H1 (cell line): Measurements from ENCODE around the gene VAT1. TPM values are rescaled to one million over a fixed set of nuclear protein-coding genes. Genes with fewer than 3 reads are reported as not detected.
A peak's percentile ranks its signal among the peaks of the same experiment; 100 is the strongest.

Experiments used
- CTCF ChIA-PET: fragments of 300-600 bp; sonication (Branson Sonifier 250); formaldehyde crosslinking; loops from one replicate; lab custom pipeline; 2021; ENCODE audit not compliant: partially characterized antibody; lab: Charles Lee
- POLR2A ChIA-PET: fragments of 300-600 bp; sonication (Branson Sonifier 250); formaldehyde crosslinking; loops from one replicate; lab custom pipeline; 2021; ENCODE audit warnings: inconsistent platforms; ENCODE audit not compliant: partially characterized antibody; lab: Charles Lee
- DNase-seq, 2 experiments: peaks; one replicate each; pipeline versions ENCODE4 v3.0.0 to v3.0.0-alpha.2; 2010 to 2022; ENCODE audit warnings: low spot score in 2 of 2, low read depth in 1 of 2, mixed read lengths in 1 of 2
- FAIRE-seq: peaks from 2 replicates; lab custom pipeline; 2011; peaks lifted over from hg19 to GRCh38; lab: Jason Lieb, UNC
- H2AFZ ChIP-seq: 2 replicates; pipeline ENCODE4 v1.8.1; 2012; ENCODE audit warnings: low read length, inconsistent platforms
- H2AK5ac ChIP-seq: 2 replicates; pipeline ENCODE4 v1.6.1; 2013; ENCODE audit warnings: low read depth, low read length
- H2BK120ac ChIP-seq: replicated peaks from 2 replicates; pipeline ENCODE3; 2013; ENCODE audit warnings: low read depth, low read length, inconsistent platforms
- H2BK12ac ChIP-seq: 2 replicates; pipeline ENCODE4 v1.6.1; 2013; ENCODE audit warnings: low read depth, low read length
- H2BK15ac ChIP-seq: 2 replicates; pipeline ENCODE4 v1.6.1; 2013; ENCODE audit warnings: low read length
- H2BK20ac ChIP-seq: 2 replicates; pipeline ENCODE4 v1.6.1; 2013; ENCODE audit warnings: low read length
- H2BK5ac ChIP-seq: 2 replicates; pipeline ENCODE4 v1.6.1; 2013; ENCODE audit warnings: low read depth, low read length
- H3K14ac ChIP-seq: 2 replicates; pipeline ENCODE4 v1.6.1; 2013; ENCODE audit warnings: inconsistent platforms; ENCODE audit not compliant: insufficient read length
- H3K18ac ChIP-seq: 2 replicates; pipeline ENCODE4 v1.6.1; 2013; ENCODE audit warnings: low read length; ENCODE audit errors: extremely low read depth
- H3K23ac ChIP-seq: 2 replicates; pipeline ENCODE4 v1.6.1; 2013; ENCODE audit warnings: inconsistent platforms; ENCODE audit not compliant: insufficient read length
- H3K23me2 ChIP-seq: 2 replicates; pipeline ENCODE4 v1.6.1; 2013; ENCODE audit warnings: low read depth, low read length
- H3K27ac ChIP-seq: 2 replicates; pipeline ENCODE4 v1.6.1; 2011; ENCODE audit warnings: low read depth, low read length, inconsistent platforms
- H3K27me3 ChIP-seq, 4 experiments: replicated peaks in 1 of 4; 1 replicate in 1 of 4; 2 replicates in 3 of 4; pipeline versions ENCODE4 v1.6.1 to v1.8.1; 2011 to 2013; ENCODE audit warnings: low read length in 3 of 4, mild to moderate bottlenecking in 3 of 4, inconsistent platforms in 2 of 4, mixed read lengths in 2 of 4, moderate library complexity in 1 of 4; ENCODE audit not compliant: control insufficient read depth in 3 of 4, insufficient read depth in 3 of 4; ENCODE audit errors: extremely low read depth in 1 of 4
- H3K36me3 ChIP-seq, 4 experiments: 2 replicates each; pipeline versions ENCODE4 v1.6.1 to v1.8.1; 2011 to 2013; ENCODE audit warnings: mild to moderate bottlenecking in 4 of 4, low read length in 3 of 4, moderate library complexity in 2 of 4, control low read depth in 1 of 4, inconsistent platforms in 1 of 4; ENCODE audit not compliant: insufficient read depth in 4 of 4, control insufficient read depth in 2 of 4
- H3K4ac ChIP-seq: replicated peaks from 2 replicates; pipeline ENCODE3; 2013; ENCODE audit warnings: low read length, low read depth, mixed read lengths, inconsistent platforms; ENCODE audit not compliant: insufficient read length
- H3K4me1 ChIP-seq, 4 experiments: replicated peaks in 1 of 4; 1 replicate in 1 of 4; 2 replicates in 3 of 4; pipeline versions ENCODE4 v1.6.1 to v1.8.1; 2011 to 2013; ENCODE audit warnings: low read length in 3 of 4, inconsistent platforms in 2 of 4, mixed read lengths in 1 of 4; ENCODE audit not compliant: insufficient read depth in 4 of 4, control insufficient read depth in 3 of 4
- H3K4me2 ChIP-seq, 2 experiments: 2 replicates each; pipeline versions ENCODE4 v1.6.1 to v1.8.1; 2011 to 2013; ENCODE audit warnings: low read depth in 2 of 2, low read length in 2 of 2, control low read depth in 1 of 2, inconsistent platforms in 1 of 2, mild to moderate bottlenecking in 1 of 2; ENCODE audit not compliant: insufficient read depth in 1 of 2
- H3K4me3 ChIP-seq, 4 experiments: fragments of 200-600, 300-600 bp in 1 of 4; sonication (generic), shearing (Covaris generic), sonication (Bioruptor Twin) in 1 of 4; 2 replicates each; pipeline versions ENCODE4 v1.5.1 to v1.8.1; 2011 to 2016; ENCODE audit warnings: low read length in 4 of 4, low read depth in 3 of 4, control low read depth in 2 of 4, inconsistent platforms in 2 of 4, mild to moderate bottlenecking in 2 of 4, mixed read lengths in 1 of 4, moderate library complexity in 1 of 4; ENCODE audit not compliant: insufficient read depth in 2 of 4; ENCODE audit errors: extremely low read depth in 1 of 4
- H3K56ac ChIP-seq: replicated peaks from 2 replicates; pipeline ENCODE3; 2013; ENCODE audit warnings: low read depth, mild to moderate bottlenecking, mixed read lengths, low read length, inconsistent platforms; ENCODE audit not compliant: insufficient read length
- H3K79me1 ChIP-seq: 2 replicates; pipeline ENCODE4 v1.6.1; 2013; ENCODE audit warnings: low read depth, low read length, control low read depth
- H3K79me2 ChIP-seq, 2 experiments: 2 replicates each; pipeline versions ENCODE4 v1.6.1 to v1.8.1; 2012 to 2013; ENCODE audit warnings: low read length in 2 of 2, mild to moderate bottlenecking in 2 of 2, inconsistent platforms in 1 of 2; ENCODE audit not compliant: insufficient read depth in 2 of 2, control insufficient read depth in 1 of 2
- H3K9ac ChIP-seq, 4 experiments: replicated peaks in 1 of 4; 1 replicate in 1 of 4; 2 replicates in 3 of 4; pipeline versions ENCODE4 v1.6.1 to v1.8.1; 2011 to 2013; ENCODE audit warnings: low read depth in 3 of 4, low read length in 3 of 4, control low read depth in 2 of 4, mild to moderate bottlenecking in 2 of 4, moderate library complexity in 2 of 4, inconsistent platforms in 1 of 4; ENCODE audit errors: extremely low read depth in 1 of 4
- H3K9me3 ChIP-seq, 2 experiments: 2 replicates each; pipeline versions ENCODE4 v1.6.1 to v1.8.1; 2012 to 2013; ENCODE audit warnings: mild to moderate bottlenecking in 2 of 2, moderate library complexity in 2 of 2, control low read depth in 1 of 2, inconsistent platforms in 1 of 2, low read depth in 1 of 2, low read length in 1 of 2, mixed read lengths in 1 of 2; ENCODE audit not compliant: insufficient read depth in 2 of 2
- H4K20me1 ChIP-seq, 2 experiments: replicated peaks in 1 of 2; 2 replicates each; pipeline versions ENCODE3 to v1.8.1; 2011 to 2013; ENCODE audit warnings: inconsistent platforms in 2 of 2, low read length in 2 of 2, mild to moderate bottlenecking in 1 of 2; ENCODE audit not compliant: insufficient read depth in 2 of 2, control insufficient read depth in 1 of 2
- H4K5ac ChIP-seq: 2 replicates; pipeline ENCODE4 v1.6.1; 2013; ENCODE audit warnings: low read length, low read depth, mixed read lengths, inconsistent platforms; ENCODE audit not compliant: insufficient read length
- H4K8ac ChIP-seq: 2 replicates; pipeline ENCODE4 v1.8.0; 2013; ENCODE audit warnings: mild to moderate bottlenecking, moderate library complexity, low read length, inconsistent platforms; ENCODE audit not compliant: insufficient read depth; ENCODE audit errors: extremely low read depth
- H4K91ac ChIP-seq: replicated peaks from 2 replicates; pipeline ENCODE3; 2013; ENCODE audit warnings: low read length, mixed read lengths, inconsistent platforms; ENCODE audit not compliant: insufficient read length
- BACH1 ChIP-seq: IDR thresholded peaks from 2 replicates; pipeline ENCODE4 v1.6.1; 2012; ENCODE audit warnings: low read length, improper control_type of control experiment
- CREB1 ChIP-seq: IDR thresholded peaks from 2 replicates; pipeline ENCODE4 v1.6.1; 2012; ENCODE audit warnings: inconsistent platforms
- GABPA ChIP-seq: IDR thresholded peaks from 2 replicates; pipeline ENCODE4 v1.6.1; 2011; ENCODE audit warnings: mild to moderate bottlenecking, low read length, moderate library complexity, borderline replicate concordance; ENCODE audit not compliant: insufficient read depth
- MAFK ChIP-seq: IDR thresholded peaks from 2 replicates; pipeline ENCODE4 v1.6.1; 2012; ENCODE audit warnings: low read depth, mild to moderate bottlenecking, improper control_type of control experiment, low read length
- NANOG ChIP-seq: IDR thresholded peaks from 2 replicates; pipeline ENCODE4 v1.6.1; 2011; ENCODE audit warnings: low read length, low read depth, mild to moderate bottlenecking, inconsistent platforms; ENCODE audit not compliant: insufficient read depth, poor library complexity, severe bottlenecking
- NRF1 ChIP-seq: IDR thresholded peaks from 2 replicates; pipeline ENCODE4 v1.6.1; 2011; ENCODE audit warnings: mild to moderate bottlenecking, low read depth, low read length, improper control_type of control experiment
- RAD21 ChIP-seq, 2 experiments: IDR thresholded peaks in 1 of 2; conservative IDR thresholded peaks in 1 of 2; 2 replicates each; pipeline ENCODE4 v1.6.1; 2011; ENCODE audit warnings: low read depth in 2 of 2, low read length in 2 of 2, improper control_type of control experiment in 1 of 2, inconsistent platforms in 1 of 2, mild to moderate bottlenecking in 1 of 2, moderate library complexity in 1 of 2
- RXRA ChIP-seq: IDR thresholded peaks from 2 replicates; pipeline ENCODE4 v1.6.1; 2011; ENCODE audit warnings: low read depth, mild to moderate bottlenecking, low read length, moderate library complexity; ENCODE audit not compliant: insufficient read depth
- SUZ12 ChIP-seq: fragments of 200-600 bp; sonication (generic); IDR thresholded peaks from 2 replicates; pipeline ENCODE4 v1.6.1; 2012; ENCODE audit warnings: mild to moderate bottlenecking, inconsistent platforms, low read length, moderate library complexity, mixed read lengths
- WGBS, 2 experiments: shearing (Covaris generic) in 1 of 2; methylation state at CpG; one replicate each; pipeline versions ENCODE4 v1.1.6 to v1.1.7; 2013 to 2015; ENCODE audit warnings: low lambda C conversion rate in 2 of 2, mixed read lengths in 2 of 2, inconsistent platforms in 1 of 2, low coverage in 1 of 2, missing lambda C conversion rate in 1 of 2; ENCODE audit not compliant: insufficient replicate concordance in 2 of 2, insufficient coverage in 1 of 2, insufficient read length in 1 of 2; ENCODE audit errors: extremely low coverage in 1 of 2, missing lambda C conversion rate in 1 of 2; 5-methylcytosine and 5-hydroxymethylcytosine counted together
- polyA plus RNA-seq, 7 experiments: library from polyadenylated mRNA; depleted of rRNA in 3 of 7; stranded (reverse) in 5 of 7; unstranded in 2 of 7; fragments of >200 nt in 5 of 7; fragments of 200-250 nt in 2 of 7; gene quantifications; 1 replicate in 5 of 7; 2 replicates in 1 of 7; 4 replicates in 1 of 7; pipeline versions ENCODE4 v1.2.1 to v1.2.3, GENCODE V29; 2011 to 2013; ENCODE audit warnings: missing spikeins in 2 of 7, mixed read lengths in 2 of 7
- total RNA-seq: library from RNA; stranded (reverse); fragmentation: NEBNext Ultra II Directional; extraction: Animal tissue kit (Norgen Biotek cat#: 25700); gene quantifications from 2 replicates; pipeline ENCODE4 v1.2.1, GENCODE V29; 2021

The VAT1 gene
- total and polyA plus RNA-seq, 2 of the 8 experiments (the other 6 are each of a cell fraction or from before 2014, with no cell fraction given), result 200 to 295 TPM

- H3K36me3 ChIP-seq, result peaks cover 15 to 38% (median 31%) of the 10 kb centered on the region in 4 experiments
- peaks cover 7% of the 10 kb centered on the region for H3K23me2 ChIP-seq
- 2% methylated on average over 37 of the region's 49 CpGs; no CpG with 5 or more reads in 1 of the 2 experiments for WGBS, 2 experiments
- peak within 1 kb of the TSS; percentile 30 for H4K5ac ChIP-seq
- peak within 1 kb of the TSS; percentile 84 for H2AK5ac ChIP-seq
- no peak within 1 kb of the TSS for H2BK15ac ChIP-seq
- H3K27ac ChIP-seq, result peak within 1 kb of the TSS; percentile 84
- peak within 1 kb of the TSS; percentile 77 for H3K56ac ChIP-seq
- FAIRE-seq, result peak; percentile 84
- H3K4me2 ChIP-seq, result peak within 1 kb of the TSS; percentile 84 to 96
- H3K4ac ChIP-seq, result peak within 1 kb of the TSS; percentile 70
- peak within 1 kb of the TSS; percentile 93 to 98 (median 96) for H3K9ac ChIP-seq
- H2BK120ac ChIP-seq, result no peak within 1 kb of the TSS
- H3K79me1 ChIP-seq, result peaks cover 2% of the 10 kb centered on the region; the same call in 1 of the 2 replicates
- no peak within 1 kb of the TSS for H3K14ac ChIP-seq
- H2BK5ac ChIP-seq, result peak within 1 kb of the TSS; percentile 97
- H2BK20ac ChIP-seq, result no peak within 1 kb of the TSS
- peak within 1 kb of the TSS; percentile 62; the same call in 1 of the 2 replicates for H3K18ac ChIP-seq
- H3K79me2 ChIP-seq, result peaks cover 11 to 20% of the 10 kb centered on the region in 2 experiments
- H2BK12ac ChIP-seq, result no peak within 1 kb of the TSS
- peak; percentile 93 to 99 for DNase-seq
- H2AFZ ChIP-seq, result peak within 1 kb of the TSS; percentile 5; the same call in 1 of the 2 replicates
- H3K4me1 ChIP-seq, result peaks cover 3 to 12% (median 4%) of the 10 kb centered on the region in 4 experiments; a peak in 6 of 7 replicates
- no peak within 1 kb of the TSS for H3K23ac ChIP-seq
- H4K91ac ChIP-seq, result peak within 1 kb of the TSS; percentile 86
- no peaks in the 10 kb centered on the region for H3K9me3 ChIP-seq
- ChIA-PET CTCF (interaction anchor here (0.6 to 2.7 kb wide), 26 partner anchors 9 to 218 kb away, joined by 3 to 20 read pairs (median 4); partner anchors contain the start of genes IFI35, PTGES3L and WNK4), POLR2A (interaction anchor here (0.6 to 8.2 kb wide), 66 partner anchors 9 to 1200 kb away, joined by 3 to 123 read pairs (median 4); partner anchors contain the start of genes AARSD1, BECN1, BRCA1 and IFI35)
- H3K4me3 ChIP-seq, result peak within 1 kb of the TSS; percentile 83 to 100 (median 91)
- H3K27me3 ChIP-seq, result no peaks in the 10 kb centered on the region
- peak within 1 kb of the TSS; percentile 98 for H4K8ac ChIP-seq
- peaks cover 4 to 6% of the 10 kb centered on the region in 2 experiments for H4K20me1 ChIP-seq
- no peak for TF ChIP-seq NRF1
- peak; percentile 90 for TF ChIP-seq GABPA
- TF ChIP-seq NANOG, result peak; percentile 68
- peak; percentile 55 to 62 for TF ChIP-seq RAD21 (IDR thresholded peaks at IDR 0.05 in 1 of 2, conservative IDR thresholded peaks at IDR 0.05 in 1 of 2; ENCODE audit: low read depth in 2 of 2, low read length in 2 of 2)
- 0 out of 2 replicates have a peak, but pooled peaks have one; percentile 24 for TF ChIP-seq RXRA
- peak; percentile 92 for TF ChIP-seq CREB1
- peak; percentile 57 for TF ChIP-seq BACH1
- no peak for TF ChIP-seq MAFK
- no peak for TF ChIP-seq SUZ12
Measured at GRCh38 chr17:42997984-42998938, 23.9 kb downstream of the VAT1 start, which contains the start of gene RPL27. Gene RPL27, plus strand, starts transcription at chr17:42998419. Its CDS starts 332 bp downstream, at chr17:42998751.
